Fibroblast of lung (primary cell): ENCODE results near the gene APC2. TPM values are rescaled to one million over a fixed set of nuclear protein-coding genes. Genes with fewer than 3 reads are reported as not detected.

Experiments
- DNase-seq, 2 donors: peaks; one replicate each; pipeline versions ENCODE4 v3.0.0 to v3.0.0-alpha.2; 2010; ENCODE audit warnings: low read depth in 2 of 2
- H2AFZ ChIP-seq: 2 replicates; pipeline ENCODE4 v1.5.1; 2012; ENCODE audit warnings: low read length, control low read depth, inconsistent platforms
- H3K27ac ChIP-seq: 2 replicates; pipeline ENCODE4 v1.5.1; 2011; ENCODE audit warnings: low read length, control low read depth; ENCODE audit not compliant: insufficient read depth
- H3K27me3 ChIP-seq: 2 replicates; pipeline ENCODE4 v1.5.1; 2011; ENCODE audit warnings: mild to moderate bottlenecking, low read length; ENCODE audit not compliant: control insufficient read depth, insufficient read depth
- H3K36me3 ChIP-seq: 2 replicates; pipeline ENCODE4 v1.5.1; 2011; ENCODE audit warnings: low read length; ENCODE audit not compliant: control insufficient read depth, insufficient read depth
- H3K4me1 ChIP-seq: 2 replicates; pipeline ENCODE4 v1.5.1; 2011; ENCODE audit warnings: low read length; ENCODE audit not compliant: control insufficient read depth, insufficient read depth; ENCODE audit errors: extremely low read depth
- H3K4me2 ChIP-seq: 2 replicates; pipeline ENCODE4 v1.5.1; 2011; ENCODE audit warnings: low read length, control low read depth; ENCODE audit not compliant: insufficient read depth; ENCODE audit errors: extremely low read depth
- H3K4me3 ChIP-seq, 4 experiments: fragments of 200-600 bp in 1 of 4; sonication (generic) in 1 of 4; replicated peaks in 1 of 4; 2 replicates each; pipeline ENCODE4 v1.5.1; 2011 to 2016; ENCODE audit warnings: low read length in 4 of 4, low read depth in 3 of 4, mild to moderate bottlenecking in 3 of 4, control low read depth in 2 of 4, inconsistent platforms in 1 of 4, mixed read lengths in 1 of 4; ENCODE audit not compliant: insufficient read depth in 1 of 4; ENCODE audit errors: control extremely low read depth in 1 of 4
- H3K79me2 ChIP-seq: 2 replicates; pipeline ENCODE4 v1.5.1; 2012; ENCODE audit warnings: mild to moderate bottlenecking, low read length, inconsistent platforms; ENCODE audit not compliant: control insufficient read depth, insufficient read depth
- H3K9ac ChIP-seq: 2 replicates; pipeline ENCODE4 v1.5.1; 2011; ENCODE audit warnings: mild to moderate bottlenecking, low read length, control low read depth; ENCODE audit not compliant: insufficient read depth
- H3K9me3 ChIP-seq: 2 replicates; pipeline ENCODE4 v1.5.1; 2012; ENCODE audit warnings: low read depth, low read length; ENCODE audit not compliant: control insufficient read depth, insufficient read depth
- H4K20me1 ChIP-seq: 2 replicates; pipeline ENCODE4 v1.5.1; 2011; ENCODE audit warnings: low read length; ENCODE audit not compliant: control insufficient read depth, insufficient read depth; ENCODE audit errors: extremely low read depth
- EZH2 ChIP-seq: IDR thresholded peaks from 2 replicates; pipeline ENCODE4 v1.5.1; 2012; ENCODE audit warnings: low read length, control low read depth, mild to moderate bottlenecking; ENCODE audit errors: missing control alignments
- polyA plus RNA-seq, 2 donors: library from polyadenylated mRNA; depleted of rRNA in 1 of 2; stranded (reverse) in 1 of 2; unstranded in 1 of 2; fragments of >200 nt; gene quantifications; 2 replicates each; pipeline ENCODE4 v1.2.1, GENCODE V29; 2011 to 2012; ENCODE audit warnings: missing spikeins in 1 of 2
- total RNA-seq: library from RNA; depleted of rRNA; stranded (reverse); fragments of >200 nt; gene quantifications from 2 replicates; pipeline ENCODE4 v1.2.1, GENCODE V29; 2014
- TF ChIP-seq, protein P1 (sequence below), 2 donors: IDR thresholded peaks in 1 of 2; conservative IDR thresholded peaks in 1 of 2; 1 replicate in 1 of 2; 2 replicates in 1 of 2; pipeline ENCODE4 v1.5.1; 2011 to 2012; ENCODE audit warnings: low read length in 2 of 2, control low read depth in 1 of 2, inconsistent platforms in 1 of 2, low read depth in 1 of 2, mild to moderate bottlenecking in 1 of 2

Gene APC2
- total and polyA plus RNA-seq, 2 donors (not counting 1 experiment from before 2014, with no cell fraction given), result 0.01 to 0.50 TPM

GRCh38 chr19:1430246-1430645 is 19.7 kb upstream of the APC2 start:
- H3K27ac ChIP-seq, result no peak overlapping the region
- peaks cover 7% of the 10 kb centered on the region for H3K79me2 ChIP-seq
- no peaks in the 10 kb centered on the region for H3K4me1 ChIP-seq
- DNase-seq, result no peak
- H3K4me2 ChIP-seq, result no peak overlapping the region
- TF ChIP-seq EZH2, result no peak
- TF ChIP-seq, protein P1, sequence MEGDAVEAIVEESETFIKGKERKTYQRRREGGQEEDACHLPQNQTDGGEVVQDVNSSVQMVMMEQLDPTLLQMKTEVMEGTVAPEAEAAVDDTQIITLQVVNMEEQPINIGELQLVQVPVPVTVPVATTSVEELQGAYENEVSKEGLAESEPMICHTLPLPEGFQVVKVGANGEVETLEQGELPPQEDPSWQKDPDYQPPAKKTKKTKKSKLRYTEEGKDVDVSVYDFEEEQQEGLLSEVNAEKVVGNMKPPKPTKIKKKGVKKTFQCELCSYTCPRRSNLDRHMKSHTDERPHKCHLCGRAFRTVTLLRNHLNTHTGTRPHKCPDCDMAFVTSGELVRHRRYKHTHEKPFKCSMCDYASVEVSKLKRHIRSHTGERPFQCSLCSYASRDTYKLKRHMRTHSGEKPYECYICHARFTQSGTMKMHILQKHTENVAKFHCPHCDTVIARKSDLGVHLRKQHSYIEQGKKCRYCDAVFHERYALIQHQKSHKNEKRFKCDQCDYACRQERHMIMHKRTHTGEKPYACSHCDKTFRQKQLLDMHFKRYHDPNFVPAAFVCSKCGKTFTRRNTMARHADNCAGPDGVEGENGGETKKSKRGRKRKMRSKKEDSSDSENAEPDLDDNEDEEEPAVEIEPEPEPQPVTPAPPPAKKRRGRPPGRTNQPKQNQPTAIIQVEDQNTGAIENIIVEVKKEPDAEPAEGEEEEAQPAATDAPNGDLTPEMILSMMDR (conservative IDR thresholded peaks at IDR 0.05 in 1 of 2, IDR thresholded peaks at IDR 0.05 in 1 of 2; ENCODE audit: low read depth in 1 of 2, low read length in 2 of 2), result no peak
- H3K27me3 ChIP-seq, result no peaks in the 10 kb centered on the region
- H3K9ac ChIP-seq, result no peak overlapping the region
- no peaks in the 10 kb centered on the region for H3K9me3 ChIP-seq
- peaks cover 39% of the 10 kb centered on the region for H3K36me3 ChIP-seq
- H3K4me3 ChIP-seq, result no peak overlapping the region
- no peak overlapping the region for H2AFZ ChIP-seq
- no peaks in the 10 kb centered on the region for H4K20me1 ChIP-seq

GRCh38 chr19:1431759-1432506 is 18.0 kb upstream of the APC2 start:
- Histone ChIP-seq H3K9me3 (no peaks in the 10 kb centered on the region), H3K27ac (no peak overlapping the region), H3K27me3 (no peaks in the 10 kb centered on the region), H3K79me2 (peaks cover 1% of the 10 kb centered on the region), H3K4me3 (no peak overlapping the region), H3K9ac (no peak overlapping the region), H3K36me3 (peaks cover 37% of the 10 kb centered on the region), H3K4me2 (no peak overlapping the region), H3K4me1 (no peaks in the 10 kb centered on the region), H4K20me1 (no peaks in the 10 kb centered on the region), H2AFZ (no peak overlapping the region)
- no peak for DNase-seq
- TF ChIP-seq, protein P1 (conservative IDR thresholded peaks at IDR 0.05 in 1 of 2, IDR thresholded peaks at IDR 0.05 in 1 of 2; ENCODE audit: low read depth in 1 of 2, low read length in 2 of 2), result no peak
- TF ChIP-seq EZH2, result no peak

GRCh38 chr19:1432507-1432887 is 17.4 kb upstream of the APC2 start:
- H2AFZ ChIP-seq, result no peak overlapping the region
- TF ChIP-seq, protein P1 (conservative IDR thresholded peaks at IDR 0.05 in 1 of 2, IDR thresholded peaks at IDR 0.05 in 1 of 2; ENCODE audit: low read depth in 1 of 2, low read length in 2 of 2), result no peak
- TF ChIP-seq EZH2, result no peak
- H3K4me3 ChIP-seq, result no peak overlapping the region
- peaks cover 37% of the 10 kb centered on the region for H3K36me3 ChIP-seq
- no peak overlapping the region for H3K27ac ChIP-seq
- peaks cover 1% of the 10 kb centered on the region for H3K79me2 ChIP-seq
- H3K4me1 ChIP-seq, result no peaks in the 10 kb centered on the region
- no peaks in the 10 kb centered on the region for H4K20me1 ChIP-seq
- no peak overlapping the region for H3K4me2 ChIP-seq
- H3K9me3 ChIP-seq, result no peaks in the 10 kb centered on the region
- no peak for DNase-seq
- H3K27me3 ChIP-seq, result no peaks in the 10 kb centered on the region
- no peak overlapping the region for H3K9ac ChIP-seq
